CD4-positive, alpha-beta memory T cell (primary cell): ENCODE data around the gene NR3C2. TPM values are rescaled to one million over a fixed set of nuclear protein-coding genes. Genes with fewer than 3 reads are reported as not detected.

Source experiments
- CTCF ChIA-PET: fragments of 350-600 bp; sonication (Branson Sonifier 250); formaldehyde crosslinking; loops from one replicate; lab custom pipeline; 2021; ENCODE audit warnings: inconsistent platforms; ENCODE audit not compliant: partially characterized antibody; lab: Charles Lee
- POLR2A ChIA-PET: fragments of 350-600 bp; sonication (Branson Sonifier 250); formaldehyde crosslinking; loops from one replicate; lab custom pipeline; 2021; ENCODE audit not compliant: partially characterized antibody; lab: Charles Lee
- DNase-seq, 5 donors: peaks; one replicate each; pipeline versions ENCODE4 v3.0.0 to v3.0.0-alpha.2; 2020 to 2022; ENCODE audit warnings: mixed read lengths in 1 of 5
- H3K27ac ChIP-seq: one replicate; pipeline ENCODE4 v1.7.0; 2013; ENCODE audit warnings: low read depth, low read length
- H3K27me3 ChIP-seq: 2 replicates; pipeline ENCODE4 v1.7.0; 2013; ENCODE audit warnings: mild to moderate bottlenecking, low read length, moderate library complexity; ENCODE audit not compliant: insufficient read depth
- H3K36me3 ChIP-seq: 2 replicates; pipeline ENCODE4 v1.7.0; 2013; ENCODE audit warnings: mild to moderate bottlenecking, low read length, moderate library complexity; ENCODE audit not compliant: insufficient read depth
- H3K4me1 ChIP-seq: 2 replicates; pipeline ENCODE4 v1.7.0; 2013; ENCODE audit warnings: mild to moderate bottlenecking, low read length, moderate library complexity; ENCODE audit not compliant: insufficient read depth
- H3K4me3 ChIP-seq, 2 donors: one replicate each; pipeline ENCODE4 v1.7.0; 2013; ENCODE audit warnings: low read length in 2 of 2, mild to moderate bottlenecking in 1 of 2
- H3K9me3 ChIP-seq, 2 donors: one replicate each; pipeline ENCODE4 v1.7.0; 2013; ENCODE audit warnings: low read length in 2 of 2, control low read depth in 1 of 2; ENCODE audit not compliant: control insufficient read depth in 1 of 2
- H3K27ac Mint-ChIP-seq, 7 donors: one replicate each; pipeline ENCODE4 v1.8.0; 2020 to 2021; ENCODE audit warnings: mixed read lengths in 7 of 7, mild to moderate bottlenecking in 6 of 7, inconsistent platforms in 3 of 7, moderate library complexity in 3 of 7
- H3K27me3 Mint-ChIP-seq, 2 donors: one replicate each; pipeline ENCODE4 v1.8.0; 2020 to 2021; ENCODE audit warnings: mixed read lengths in 2 of 2
- H3K36me3 Mint-ChIP-seq, 2 donors: one replicate each; pipeline ENCODE4 v1.8.0; 2020 to 2021; ENCODE audit warnings: mixed read lengths in 2 of 2, inconsistent platforms in 1 of 2, mild to moderate bottlenecking in 1 of 2
- H3K4me1 Mint-ChIP-seq, 4 donors: one replicate each; pipeline ENCODE4 v1.8.0; 2020 to 2021; ENCODE audit warnings: mixed read lengths in 4 of 4, mild to moderate bottlenecking in 1 of 4
- H3K4me3 Mint-ChIP-seq, 8 donors: one replicate each; pipeline ENCODE4 v1.8.0; 2020 to 2021; ENCODE audit warnings: mixed read lengths in 8 of 8, mild to moderate bottlenecking in 7 of 8, moderate library complexity in 6 of 8, inconsistent platforms in 3 of 8
- H3K9me3 Mint-ChIP-seq, 8 donors: one replicate each; pipeline ENCODE4 v1.8.0; 2020 to 2021; ENCODE audit warnings: mixed read lengths in 8 of 8, mild to moderate bottlenecking in 5 of 8, inconsistent platforms in 3 of 8, moderate library complexity in 1 of 8
- intact Hi-C: fragments of 100-400 bp; cut with micrococcal nuclease; formaldehyde crosslinking; loops from one replicate; pipeline ENCODE4 v1.15.1; 2023
- polyA plus RNA-seq, 2 donors: library from polyadenylated mRNA; unstranded; fragments of 300-500 nt; fragmentation: Illumina TruSeq; gene quantifications; one replicate each; pipeline ENCODE4 v1.2.3, GENCODE V29; 2021
- total RNA-seq, 2 experiments: library from RNA; stranded (reverse); gene quantifications; one replicate each; pipeline ENCODE4 v1.2.3, GENCODE V29; 2021

Gene NR3C2
- total and polyA plus RNA-seq, 4 experiments from 2014 or later = 4.9 to 50.9 (median 26.8) TPM

GRCh38 chr4:148225639-148226038, 216.6 kb downstream of the NR3C2 start:
- no peak for DNase-seq
- Histone ChIP-seq H3K27ac (no peak overlapping the region), H3K4me3 (no peak overlapping the region), H3K4me1 (no peaks in the 10 kb centered on the region), H3K9me3 (no peaks in the 10 kb centered on the region), H3K27me3 (no peaks in the 10 kb centered on the region), H3K36me3 (no peaks in the 10 kb centered on the region)
- H3K4me3 Mint-ChIP-seq = no peak overlapping the region
- intact Hi-C loops = loop anchor here (10.0 kb wide), 1 partner anchor 139 kb away; no protein-coding TSS in a partner anchor
- H3K27ac Mint-ChIP-seq = no peak overlapping the region
- ChIA-PET POLR2A (no interaction called here), CTCF (interaction anchor here (1.5 kb wide), 1 partner anchor 12 kb away, joined by 4 read pairs; no protein-coding TSS in a partner anchor)
- peaks cover 0 to 19% (median 12%) of the 10 kb centered on the region in 4 donors for H3K4me1 Mint-ChIP-seq
- peaks cover 0 to 2% (median 0%) of the 10 kb centered on the region in 8 donors for H3K9me3 Mint-ChIP-seq
- H3K27me3 Mint-ChIP-seq = no peaks in the 10 kb centered on the region
- H3K36me3 Mint-ChIP-seq = peaks cover 0 to 8% of the 10 kb centered on the region in 2 donors

- Histone ChIP-seq H3K36me3 (no peaks in the 10 kb centered on the region), H3K4me3 (no peak overlapping the region), H3K4me1 (no peaks in the 10 kb centered on the region), H3K27me3 (no peaks in the 10 kb centered on the region), H3K9me3 (no peaks in the 10 kb centered on the region), H3K27ac (no peak overlapping the region)
- H3K9me3 Mint-ChIP-seq = peaks cover 0 to 1% (median 0%) of the 10 kb centered on the region in 8 donors
- H3K27me3 Mint-ChIP-seq = no peaks in the 10 kb centered on the region
- DNase-seq = no peak
- ChIA-PET POLR2A (interaction anchor here (0.9 kb wide), 1 partner anchor 219 kb away, joined by 5 read pairs; no protein-coding TSS in a partner anchor), CTCF (interaction anchor here (1.1 to 1.5 kb wide), 2 partner anchors 11 to 30 kb away, joined by 3 to 4 read pairs; no protein-coding TSS in a partner anchor)
- H3K27ac Mint-ChIP-seq = no peak overlapping the region
- intact Hi-C loops = loop anchor here (10.0 kb wide), 1 partner anchor 140 kb away; no protein-coding TSS in a partner anchor
- no peak overlapping the region for H3K4me3 Mint-ChIP-seq
- peaks cover 0 to 19% (median 9%) of the 10 kb centered on the region in 4 donors for H3K4me1 Mint-ChIP-seq
- peaks cover 0 to 14% of the 10 kb centered on the region in 2 donors for H3K36me3 Mint-ChIP-seq
These were observed 217.7 kb downstream of the NR3C2 start for GRCh38 chr4:148224476-148224875.

GRCh38 chr4:148222991-148223660, 219.1 kb downstream of the NR3C2 start:
- H3K9me3 Mint-ChIP-seq = peaks cover 0 to 1% (median 0%) of the 10 kb centered on the region in 8 donors
- intact Hi-C loops = loop anchor here (10.0 kb wide), 1 partner anchor 142 kb away; no protein-coding TSS in a partner anchor
- H3K4me1 Mint-ChIP-seq = peaks cover 7 to 20% (median 11%) of the 10 kb centered on the region in 4 donors
- no peaks in the 10 kb centered on the region for H3K9me3 ChIP-seq
- H3K27ac Mint-ChIP-seq = no peak overlapping the region
- H3K36me3 ChIP-seq = no peaks in the 10 kb centered on the region
- no peaks in the 10 kb centered on the region for H3K27me3 ChIP-seq
- DNase-seq = no peak
- peaks cover 5% of the 10 kb centered on the region for H3K4me1 ChIP-seq
- peaks cover 0 to 17% of the 10 kb centered on the region in 2 donors for H3K36me3 Mint-ChIP-seq
- ChIA-PET CTCF (no interaction called here), POLR2A (no interaction called here)
- H3K4me3 Mint-ChIP-seq = no peak overlapping the region
- H3K27me3 Mint-ChIP-seq = no peaks in the 10 kb centered on the region
- H3K27ac ChIP-seq = no peak overlapping the region
- no peak overlapping the region for H3K4me3 ChIP-seq

GRCh38 chr4:148216866-148217814, 225.1 kb downstream of the NR3C2 start:
- CTCF ChIA-PET = no interaction called here
- peaks cover 0 to 1% (median 0%) of the 10 kb centered on the region in 8 donors for H3K9me3 Mint-ChIP-seq
- Histone ChIP-seq H3K9me3 (no peaks in the 10 kb centered on the region), H3K27me3 (no peaks in the 10 kb centered on the region), H3K4me1 (peaks cover 25% of the 10 kb centered on the region), H3K4me3 (peak overlapping the region; percentile 12), H3K27ac (peak overlapping the region; percentile 47), H3K36me3 (no peaks in the 10 kb centered on the region)
- peaks cover 25 to 44% (median 30%) of the 10 kb centered on the region in 4 donors for H3K4me1 Mint-ChIP-seq
- no peaks in the 10 kb centered on the region for H3K27me3 Mint-ChIP-seq
- peak overlapping the region; percentile 72 to 94 (median 74) for H3K4me3 Mint-ChIP-seq
- peak overlapping the region; percentile 66 to 95 (median 80) for H3K27ac Mint-ChIP-seq
- H3K36me3 Mint-ChIP-seq = peaks cover 1 to 24% of the 10 kb centered on the region in 2 donors
- POLR2A ChIA-PET = interaction anchor here (0.9 to 1.9 kb wide), 3 partner anchors 9 to 226 kb away, joined by 3 to 16 read pairs (median 3); partner anchors contain the start of gene NR3C2
- DNase-seq = peak; percentile 31 to 59 (median 45)
- intact Hi-C loops = no loop called here

GRCh38 chr4:148216321-148216720, 225.9 kb downstream of the NR3C2 start:
- no peaks in the 10 kb centered on the region for H3K9me3 ChIP-seq
- peaks cover 1 to 27% of the 10 kb centered on the region in 2 donors for H3K36me3 Mint-ChIP-seq
- intact Hi-C loops = no loop called here
- peaks cover 25 to 48% (median 31%) of the 10 kb centered on the region in 4 donors for H3K4me1 Mint-ChIP-seq
- peak overlapping the region in 7 of 8 donors; percentile 72 to 94 (median 74) for H3K4me3 Mint-ChIP-seq
- no peak for DNase-seq
- H3K27ac ChIP-seq = peak overlapping the region; percentile 47
- POLR2A ChIA-PET = interaction anchor here (0.9 to 1.9 kb wide), 3 partner anchors 8 to 226 kb away, joined by 3 to 16 read pairs (median 3); partner anchors contain the start of gene NR3C2
- H3K9me3 Mint-ChIP-seq = peaks cover 0 to 1% (median 0%) of the 10 kb centered on the region in 8 donors
- no peaks in the 10 kb centered on the region for H3K27me3 Mint-ChIP-seq
- CTCF ChIA-PET = no interaction called here
- no peaks in the 10 kb centered on the region for H3K27me3 ChIP-seq
- H3K4me1 ChIP-seq = peaks cover 25% of the 10 kb centered on the region
- no peak overlapping the region for H3K4me3 ChIP-seq
- no peaks in the 10 kb centered on the region for H3K36me3 ChIP-seq
- H3K27ac Mint-ChIP-seq = peak overlapping the region in 4 of 7 donors; percentile 77 to 95 (median 84)

- Histone ChIP-seq H3K4me3 (no peak overlapping the region), H3K9me3 (no peaks in the 10 kb centered on the region), H3K27ac (no peak overlapping the region), H3K4me1 (peaks cover 25% of the 10 kb centered on the region), H3K36me3 (no peaks in the 10 kb centered on the region), H3K27me3 (no peaks in the 10 kb centered on the region)
- Mint-ChIP-seq H3K36me3 (peaks cover 1 to 18% of the 10 kb centered on the region in 2 donors), H3K27me3 (no peaks in the 10 kb centered on the region), H3K4me1 (peaks cover 23 to 48% (median 30%) of the 10 kb centered on the region in 4 donors), H3K4me3 (peak overlapping the region in 1 of 8 donors; percentile 35), H3K27ac (no peak overlapping the region), H3K9me3 (peaks cover 0 to 1% (median 0%) of the 10 kb centered on the region in 8 donors)
- DNase-seq = no peak
- intact Hi-C loops = no loop called here
- ChIA-PET POLR2A (no interaction called here), CTCF (no interaction called here)
These were observed 227.0 kb downstream of the NR3C2 start for GRCh38 chr4:148215202-148215601.
